Fibroblast of mammary gland (primary cell): ENCODE results near the gene NEU1.
A peak's percentile ranks its signal among the peaks of the same experiment; 100 is the strongest.
"Not testable (repeated sequence)": the region's sequence is repeated elsewhere in the genome, so short reads cannot be mapped to it uniquely, and the experiment has no call there.

Experiments
- DNase-seq: peaks from one replicate; pipeline ENCODE4 v3.0.0-alpha.2; 2010; ENCODE audit warnings: low read depth
- H3K4me3 ChIP-seq: 2 replicates; pipeline ENCODE4 v1.5.1; 2011; ENCODE audit warnings: low read depth, mild to moderate bottlenecking, low read length, moderate library complexity; ENCODE audit not compliant: control insufficient read depth
- TF ChIP-seq, protein P1 (sequence below): conservative IDR thresholded peaks from 2 replicates; pipeline ENCODE4 v1.5.1; 2011; ENCODE audit warnings: low read depth, low read length, inconsistent platforms; ENCODE audit not compliant: control insufficient read depth, insufficient read depth

The NEU1 gene

DNA sequence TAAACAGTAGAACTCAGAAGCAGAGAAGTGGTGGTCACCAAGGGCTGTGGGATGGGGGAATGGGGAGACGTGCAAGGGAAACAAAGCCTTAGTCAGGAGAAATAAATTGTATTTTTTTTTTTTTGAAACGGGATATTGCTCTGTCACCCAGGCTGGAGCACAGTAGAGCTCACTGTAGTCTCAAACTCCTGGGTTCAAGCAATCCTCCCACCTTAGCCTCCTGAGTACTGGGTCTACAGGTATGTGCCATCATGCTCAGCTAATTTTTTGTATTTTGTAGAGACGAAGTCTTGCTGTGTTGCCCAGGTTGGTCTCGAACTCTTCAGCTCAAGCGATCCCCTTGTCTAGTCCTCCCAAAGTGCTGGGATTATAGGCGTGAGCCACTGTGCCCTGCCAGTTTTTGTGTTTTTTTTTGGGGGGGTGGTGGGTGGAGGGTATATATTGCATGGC, 31.7 kb downstream of the NEU1 start:
- H3K4me3 ChIP-seq: peak overlapping the region; percentile 90
- TF ChIP-seq, protein P1, sequence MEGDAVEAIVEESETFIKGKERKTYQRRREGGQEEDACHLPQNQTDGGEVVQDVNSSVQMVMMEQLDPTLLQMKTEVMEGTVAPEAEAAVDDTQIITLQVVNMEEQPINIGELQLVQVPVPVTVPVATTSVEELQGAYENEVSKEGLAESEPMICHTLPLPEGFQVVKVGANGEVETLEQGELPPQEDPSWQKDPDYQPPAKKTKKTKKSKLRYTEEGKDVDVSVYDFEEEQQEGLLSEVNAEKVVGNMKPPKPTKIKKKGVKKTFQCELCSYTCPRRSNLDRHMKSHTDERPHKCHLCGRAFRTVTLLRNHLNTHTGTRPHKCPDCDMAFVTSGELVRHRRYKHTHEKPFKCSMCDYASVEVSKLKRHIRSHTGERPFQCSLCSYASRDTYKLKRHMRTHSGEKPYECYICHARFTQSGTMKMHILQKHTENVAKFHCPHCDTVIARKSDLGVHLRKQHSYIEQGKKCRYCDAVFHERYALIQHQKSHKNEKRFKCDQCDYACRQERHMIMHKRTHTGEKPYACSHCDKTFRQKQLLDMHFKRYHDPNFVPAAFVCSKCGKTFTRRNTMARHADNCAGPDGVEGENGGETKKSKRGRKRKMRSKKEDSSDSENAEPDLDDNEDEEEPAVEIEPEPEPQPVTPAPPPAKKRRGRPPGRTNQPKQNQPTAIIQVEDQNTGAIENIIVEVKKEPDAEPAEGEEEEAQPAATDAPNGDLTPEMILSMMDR: no peak
- no peak for DNase-seq

DNA sequence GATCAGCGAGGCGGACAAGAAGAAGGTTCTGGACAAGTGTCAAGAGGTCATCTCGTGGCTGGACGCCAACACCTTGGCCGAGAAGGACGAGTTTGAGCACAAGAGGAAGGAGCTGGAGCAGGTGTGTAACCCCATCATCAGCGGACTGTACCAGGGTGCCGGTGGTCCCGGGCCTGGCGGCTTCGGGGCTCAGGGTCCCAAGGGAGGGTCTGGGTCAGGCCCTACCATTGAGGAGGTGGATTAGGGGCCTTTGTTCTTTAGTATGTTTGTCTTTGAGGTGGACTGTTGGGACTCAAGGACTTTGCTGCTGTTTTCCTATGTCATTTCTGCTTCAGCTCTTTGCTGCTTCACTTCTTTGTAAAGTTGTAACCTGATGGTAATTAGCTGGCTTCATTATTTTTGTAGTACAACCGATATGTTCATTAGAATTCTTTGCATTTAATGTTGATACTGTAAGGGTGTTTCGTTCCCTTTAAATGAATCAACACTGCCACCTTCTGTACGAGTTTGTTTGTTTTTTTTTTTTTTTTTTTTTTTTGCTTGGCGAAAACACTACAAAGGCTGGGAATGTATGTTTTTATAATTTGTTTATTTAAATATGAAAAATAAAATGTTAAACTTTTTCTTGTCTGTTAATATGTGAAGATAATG, 32.9 kb downstream of the NEU1 start:
- DNase-seq: peak; percentile 57
- H3K4me3 ChIP-seq: peak overlapping the region; percentile 90
- TF ChIP-seq, protein P1: peak; percentile 31

DNA sequence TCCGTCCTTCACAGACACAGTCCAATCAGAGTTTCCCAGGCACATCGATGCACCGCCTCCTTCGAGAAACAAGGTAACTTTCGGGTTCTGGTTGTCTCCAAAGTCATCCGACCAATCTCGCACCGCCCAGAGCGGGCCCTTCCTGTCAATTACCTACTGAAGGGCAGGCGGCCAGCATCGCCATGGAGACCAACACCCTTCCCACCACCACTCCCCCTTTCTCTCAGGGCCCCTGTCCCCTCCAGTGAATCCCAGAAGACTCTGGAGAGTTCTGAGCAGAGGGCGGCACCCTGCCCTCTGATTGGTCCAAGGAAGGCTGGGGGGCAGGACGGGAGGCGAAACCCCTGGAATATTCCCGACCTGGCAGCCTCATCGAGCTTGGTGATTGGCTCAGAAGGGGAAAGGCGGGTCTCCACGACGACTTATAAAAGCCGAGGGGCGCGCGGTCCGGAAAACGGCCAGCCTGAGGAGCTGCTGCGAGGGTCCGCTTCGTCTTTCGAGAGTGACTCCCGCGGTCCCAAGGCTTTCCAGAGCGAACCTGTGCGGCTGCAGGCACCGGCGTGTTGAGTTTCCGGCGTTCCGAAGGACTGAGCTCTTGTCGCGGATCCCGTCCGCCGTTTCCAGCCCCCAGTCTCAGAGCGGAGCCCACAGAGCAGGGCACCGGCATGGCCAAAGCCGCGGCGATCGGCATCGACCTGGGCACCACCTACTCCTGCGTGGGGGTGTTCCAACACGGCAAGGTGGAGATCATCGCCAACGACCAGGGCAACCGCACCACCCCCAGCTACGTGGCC, 35.1 kb downstream of the NEU1 start, which contains the start of gene HSPA1B:
HSPA1B (plus strand) TSS at position 453 of the 794 bp plus-strand sequence; CDS start at position 666, 213 bp downstream.
- TF ChIP-seq, protein P1: no peak
- peak; percentile 100 for DNase-seq
- H3K4me3 ChIP-seq: peak within 1 kb of the TSS; percentile 75

DNA sequence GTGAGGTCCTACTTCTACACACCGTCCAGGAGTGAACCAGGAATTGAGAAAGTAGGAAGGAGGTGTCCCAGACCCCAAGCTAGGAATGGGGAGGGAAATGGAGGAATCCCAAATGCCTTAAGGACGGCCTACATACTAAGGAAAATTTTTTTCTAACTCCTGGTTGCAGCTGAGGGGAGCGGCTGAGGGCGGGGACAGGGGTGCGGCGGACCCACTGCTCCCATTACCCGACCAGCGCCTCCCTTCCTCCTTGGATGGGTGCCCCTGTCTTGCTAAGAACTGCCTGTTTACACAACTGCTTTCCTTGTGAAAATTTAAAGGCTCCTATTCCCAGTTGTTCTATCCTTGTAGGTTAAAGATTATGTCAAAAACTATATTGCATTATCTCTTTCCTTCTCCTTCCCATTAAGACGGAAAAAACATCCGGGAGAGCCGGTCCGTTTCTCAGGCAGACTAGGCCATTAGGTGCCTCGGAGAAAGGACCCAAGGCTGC, 35.8 kb downstream of the NEU1 start:
- TF ChIP-seq, protein P1: no peak
- peak overlapping the region; percentile 75 for H3K4me3 ChIP-seq
- peak; percentile 88 for DNase-seq

DNA sequence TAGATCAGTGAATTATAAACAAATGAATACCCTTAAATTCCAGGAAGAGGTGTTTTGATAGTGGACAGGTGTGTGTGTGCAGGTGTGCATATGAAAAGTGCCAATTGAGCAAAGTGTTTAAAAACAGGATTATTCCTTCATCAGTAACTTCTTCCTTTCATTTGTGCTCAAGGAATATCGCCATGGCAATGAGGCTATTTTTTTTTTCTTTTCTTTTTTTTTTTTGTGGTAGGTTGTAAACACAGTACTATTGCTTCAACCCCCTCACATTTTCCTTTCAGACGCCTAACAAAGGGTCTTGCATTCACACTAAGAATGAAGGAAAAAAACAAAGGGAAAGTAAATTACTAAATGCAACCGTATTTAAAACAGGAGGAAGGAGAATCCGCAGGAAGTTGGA, 37.1 kb downstream of the NEU1 start:
- TF ChIP-seq, protein P1: no peak
- DNase-seq: no peak
- H3K4me3 ChIP-seq: no peak overlapping the region

DNA sequence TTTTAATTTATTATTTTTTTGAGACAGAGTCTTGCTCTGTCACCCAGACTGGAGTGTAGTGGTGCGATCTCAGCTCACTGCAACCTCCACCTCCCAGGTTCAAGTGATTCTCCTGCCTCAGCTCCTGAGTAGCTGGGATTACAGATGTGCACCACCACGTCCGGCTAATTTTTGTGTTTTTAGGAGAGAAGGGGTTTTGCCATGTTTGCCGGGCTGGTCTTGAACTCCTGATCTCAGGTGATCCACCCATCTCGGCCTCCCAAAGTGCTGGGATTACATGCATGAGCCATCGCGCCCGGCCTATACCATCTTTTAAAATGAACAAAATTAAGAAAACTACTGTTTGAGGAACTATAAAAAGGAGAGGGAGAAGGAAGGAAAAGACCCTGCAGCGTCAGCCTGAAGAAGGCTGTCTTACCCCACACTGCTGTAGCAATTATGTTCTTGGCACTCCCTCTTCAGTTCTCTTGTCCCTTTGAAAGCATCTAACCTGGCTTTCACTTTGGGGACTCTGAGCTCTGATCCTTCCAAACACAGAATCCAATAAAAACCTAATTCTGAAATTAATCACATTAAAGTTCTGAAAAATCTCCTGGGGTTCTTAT, 38.9 kb downstream of the NEU1 start:
- DNase-seq, H3K4me3 ChIP-seq: not testable (repeated sequence)
